ENCODE results near the gene GAPDHS.

Gene GAPDHS

GRCh38 chr19:35534803-35535480 is 1.7 kb downstream of the GAPDHS start:
- DNase-seq (ENCODE audit: low read depth in 2 of 3, low spot score in 2 of 3), result no peak

GRCh38 chr19:35539314-35539713 is 6.1 kb downstream of the GAPDHS start:
- no peak for DNase-seq (ENCODE audit: low read depth in 2 of 3, low spot score in 2 of 3)

- DNase-seq (ENCODE audit: low read depth in 2 of 3, low spot score in 2 of 3), result no peak
Observed at GRCh38 chr19:35539850-35540249, 6.6 kb downstream of the GAPDHS start.

GRCh38 chr19:35540356-35540927 is 7.2 kb downstream of the GAPDHS start:
- DNase-seq (ENCODE audit: low read depth in 2 of 3, low spot score in 2 of 3), result no peak

GRCh38 chr19:35542209-35542608 is 9.0 kb downstream of the GAPDHS start:
- DNase-seq (ENCODE audit: low read depth in 2 of 3, low spot score in 2 of 3), result no peak

GRCh38 chr19:35543280-35544109 is 10.2 kb downstream of the GAPDHS start:
- DNase-seq (ENCODE audit: low read depth in 2 of 3, low spot score in 2 of 3), result no peak

GRCh38 chr19:35544110-35544802 is 11.0 kb downstream of the GAPDHS start:
- DNase-seq (ENCODE audit: low read depth in 2 of 3, low spot score in 2 of 3), result no peak

- peak; percentile 77 to 78 (median 78) for DNase-seq (ENCODE audit: low read depth in 2 of 3, low spot score in 2 of 3)
Observed at GRCh38 chr19:35545001-35545854, 12.0 kb downstream of the GAPDHS start, which contains the start of gene TMEM147. TMEM147 (plus strand) TSS chr19:35545626; CDS start chr19:35545740, 114 bp downstream.

GRCh38 chr19:35545855-35546381 is 12.7 kb downstream of the GAPDHS start:
- DNase-seq (ENCODE audit: low read depth in 2 of 3, low spot score in 2 of 3), result peak; percentile 37 to 66 (median 48)

- no peak for DNase-seq (ENCODE audit: low read depth in 2 of 3, low spot score in 2 of 3)
Observed at GRCh38 chr19:35546532-35546931, 13.3 kb downstream of the GAPDHS start.

GRCh38 chr19:35549174-35549788 is 16.0 kb downstream of the GAPDHS start:
- peak in 1 of 3 experiments; percentile 26 for DNase-seq (ENCODE audit: low read depth in 2 of 3, low spot score in 2 of 3)

GRCh38 chr19:35549879-35550523 is 16.7 kb downstream of the GAPDHS start:
- DNase-seq (ENCODE audit: low read depth in 2 of 3, low spot score in 2 of 3), result no peak

GRCh38 chr19:35551091-35551810 is 18.0 kb downstream of the GAPDHS start:
- DNase-seq (ENCODE audit: low read depth in 2 of 3, low spot score in 2 of 3), result no peak

- no peak for DNase-seq (ENCODE audit: low read depth in 2 of 3, low spot score in 2 of 3)
Observed at GRCh38 chr19:35552534-35553384, 19.5 kb downstream of the GAPDHS start.

- no peak for DNase-seq (ENCODE audit: low read depth in 2 of 3, low spot score in 2 of 3)
Observed at GRCh38 chr19:35553385-35554000, 20.2 kb downstream of the GAPDHS start.

- no peak for DNase-seq (ENCODE audit: low read depth in 2 of 3, low spot score in 2 of 3)
Observed at GRCh38 chr19:35554076-35554475, 20.8 kb downstream of the GAPDHS start.

- no peak for DNase-seq (ENCODE audit: low read depth in 2 of 3, low spot score in 2 of 3)
Observed at GRCh38 chr19:35555301-35556005, 22.2 kb downstream of the GAPDHS start.

Measured in activated CD8-positive, alpha-beta memory T cell treated with anti-CD3 and anti-CD28 coated beads for 48 hours (primary cell).